Central memory CD4-positive, alpha-beta T cell (primary cell): ENCODE data around the gene LRRC19.

Source experiments
- DNase-seq: peaks from one replicate; pipeline ENCODE4 v3.0.0; 2022

The LRRC19 gene

GRCh38 chr9:26955222-26955903, 50.1 kb downstream of the LRRC19 start:
- DNase-seq, result no peak

DNA sequence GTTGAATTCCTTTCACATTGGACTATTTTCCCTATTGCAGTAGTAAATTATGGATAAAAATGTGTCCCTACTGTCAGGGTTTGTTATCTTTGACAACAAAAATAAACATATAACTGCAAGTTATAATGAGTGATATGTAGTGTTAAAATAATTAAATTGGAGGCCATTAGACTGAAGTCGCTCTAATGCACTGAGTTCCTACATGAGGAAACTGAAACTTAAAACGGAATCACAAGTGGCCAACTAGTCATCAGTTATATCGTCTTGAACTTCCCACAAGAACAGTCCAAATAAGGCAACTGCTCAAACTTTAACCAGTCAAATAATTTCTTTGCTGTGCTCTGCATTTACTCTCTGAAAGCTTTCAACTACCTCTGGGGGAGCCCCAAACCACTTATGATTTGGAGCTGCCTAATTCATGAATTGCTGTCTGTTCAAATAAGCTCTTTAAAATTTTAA, 51.4 kb downstream of the LRRC19 start:
- DNase-seq, result peak; percentile 3

DNA sequence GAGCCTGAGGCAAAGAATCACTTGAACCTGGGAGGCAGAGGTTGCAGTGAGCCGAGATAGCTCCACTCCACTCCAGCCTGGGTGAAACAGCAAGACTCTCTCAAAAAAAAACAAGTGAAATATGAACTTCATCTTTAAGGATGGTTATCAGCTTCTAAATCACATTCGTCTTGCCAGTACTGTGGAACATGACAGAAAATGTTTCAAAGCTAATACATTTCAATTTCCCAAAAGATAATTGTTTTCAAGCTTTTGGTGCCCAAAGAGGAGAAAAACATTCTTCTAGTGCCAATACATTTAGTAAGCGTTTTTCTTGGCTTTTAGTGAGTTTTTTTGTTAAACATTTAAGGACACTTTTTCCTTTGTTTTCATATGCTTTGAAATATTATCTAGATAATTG, 53.7 kb downstream of the LRRC19 start:
- no peak for DNase-seq

DNA sequence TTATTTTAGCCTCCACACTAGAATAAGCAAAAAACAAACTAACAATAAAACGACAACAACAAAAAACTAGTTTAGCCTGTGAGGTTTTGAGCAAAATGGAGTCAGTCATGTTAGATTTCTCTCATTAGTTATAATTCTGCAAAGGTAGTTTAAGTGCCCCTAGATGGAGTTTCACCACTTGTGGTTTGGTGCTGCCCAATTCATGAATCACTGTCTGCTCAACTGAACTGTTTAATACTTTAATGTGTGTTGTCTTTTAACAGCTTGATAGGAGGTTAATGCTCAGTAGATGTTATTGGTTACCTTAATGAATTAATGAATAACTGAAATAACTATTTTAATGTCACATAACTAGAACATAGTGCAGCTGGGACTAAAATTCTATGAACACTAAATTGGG, 55.0 kb downstream of the LRRC19 start:
- DNase-seq, result no peak

GRCh38 chr9:26949637-26950069, 55.8 kb downstream of the LRRC19 start:
- no peak for DNase-seq

DNA sequence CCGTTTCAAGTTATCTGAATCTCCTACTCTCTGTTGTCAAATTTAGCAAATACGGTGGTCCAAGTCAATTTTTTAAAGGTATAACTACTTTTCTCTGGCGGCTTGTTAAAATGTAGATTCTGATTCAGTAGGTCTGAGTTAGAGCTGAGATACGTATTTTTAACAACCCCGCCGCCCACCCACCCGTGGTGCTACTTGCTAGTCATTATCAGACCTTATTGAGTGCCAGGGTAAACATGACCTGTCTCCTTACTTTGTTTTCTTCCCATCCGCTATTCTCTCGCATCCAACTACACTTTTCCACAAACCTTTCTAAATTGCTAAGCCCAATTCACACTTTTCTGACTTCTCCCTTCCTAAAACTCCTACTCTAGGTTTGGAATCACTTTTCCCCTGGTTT, 57.7 kb downstream of the LRRC19 start:
- DNase-seq, result no peak

DNA sequence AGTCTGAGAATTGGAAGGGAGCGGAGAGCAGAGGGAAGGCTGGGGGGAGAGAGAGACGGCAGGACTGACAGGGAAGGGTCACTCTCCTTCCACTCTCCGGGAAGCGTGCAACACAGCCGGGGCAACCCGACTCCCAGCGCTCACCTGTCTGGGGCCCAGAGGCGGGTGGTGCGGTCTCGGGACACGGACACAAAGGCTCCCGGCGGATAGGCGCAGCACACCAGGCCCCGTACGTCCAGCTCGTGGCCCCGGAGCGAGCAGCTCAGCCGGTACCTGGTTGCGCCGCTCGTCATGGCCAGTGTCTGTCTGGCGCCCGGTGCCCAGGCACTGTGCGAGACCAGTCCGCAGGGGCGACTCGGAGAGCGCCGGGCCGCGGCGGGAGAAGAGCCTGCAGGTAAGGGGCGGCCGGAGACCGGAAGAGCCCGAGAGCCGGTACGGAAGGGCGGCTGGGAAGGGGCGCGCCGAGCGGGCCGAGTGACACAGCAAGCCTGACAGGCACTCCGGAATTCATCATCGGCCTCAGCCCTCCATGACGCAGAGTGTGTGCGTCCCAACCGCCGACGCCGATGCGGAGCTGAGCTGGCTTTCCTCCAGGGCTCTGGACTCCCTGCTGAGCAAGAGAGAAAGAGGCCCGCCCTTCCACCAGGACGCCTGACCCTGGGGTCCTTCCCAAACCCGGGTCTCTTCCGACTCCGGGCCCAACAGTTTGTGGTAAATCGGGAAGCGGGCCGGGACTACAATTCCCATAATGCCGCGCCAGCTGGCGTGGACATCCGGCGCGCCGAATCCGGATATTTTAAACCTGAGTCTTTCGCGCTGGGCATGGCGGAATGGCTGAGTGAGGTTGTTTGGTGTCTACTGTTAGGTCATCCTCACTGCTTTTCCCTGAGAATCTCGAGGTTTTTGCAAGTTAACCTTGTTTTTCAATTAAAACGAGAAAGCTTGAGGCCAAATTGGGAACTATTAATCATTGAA, 58.4 kb downstream of the LRRC19 start, which contains the start of gene PLAA:
PLAA (minus strand) TSS at position 490 of the 975 bp plus-strand sequence; CDS start at position 293, 197 bp downstream.
- DNase-seq, result peak; percentile 89

GRCh38 chr9:26945591-26945990, 59.9 kb downstream of the LRRC19 start:
- DNase-seq, result no peak
